Fibroblast of villous mesenchyme (primary cell): Measurements from ENCODE around the gene CFAP54. TPM values are rescaled to one million over a fixed set of nuclear protein-coding genes. Genes with fewer than 3 reads are reported as not detected.

Source experiments
- DNase-seq: peaks from one replicate; pipeline ENCODE4 v3.0.0-alpha.2; 2010; ENCODE audit warnings: low read depth
- H3K4me3 ChIP-seq: 2 replicates; pipeline ENCODE4 v1.5.1; 2011; ENCODE audit warnings: low read depth, mild to moderate bottlenecking, low read length
- total RNA-seq: library from RNA; depleted of rRNA; stranded (reverse); fragments of >200 nt; gene quantifications from 2 replicates; pipeline ENCODE4 v1.2.3, GENCODE V29; 2012
- TF ChIP-seq, protein P1 (sequence below): IDR thresholded peaks from 2 replicates; pipeline ENCODE4 v1.5.1; 2012; ENCODE audit warnings: low read depth, mild to moderate bottlenecking, low read length; ENCODE audit not compliant: insufficient read depth

The CFAP54 gene
- total RNA-seq, 1 donor, result 0.86 TPM

DNA sequence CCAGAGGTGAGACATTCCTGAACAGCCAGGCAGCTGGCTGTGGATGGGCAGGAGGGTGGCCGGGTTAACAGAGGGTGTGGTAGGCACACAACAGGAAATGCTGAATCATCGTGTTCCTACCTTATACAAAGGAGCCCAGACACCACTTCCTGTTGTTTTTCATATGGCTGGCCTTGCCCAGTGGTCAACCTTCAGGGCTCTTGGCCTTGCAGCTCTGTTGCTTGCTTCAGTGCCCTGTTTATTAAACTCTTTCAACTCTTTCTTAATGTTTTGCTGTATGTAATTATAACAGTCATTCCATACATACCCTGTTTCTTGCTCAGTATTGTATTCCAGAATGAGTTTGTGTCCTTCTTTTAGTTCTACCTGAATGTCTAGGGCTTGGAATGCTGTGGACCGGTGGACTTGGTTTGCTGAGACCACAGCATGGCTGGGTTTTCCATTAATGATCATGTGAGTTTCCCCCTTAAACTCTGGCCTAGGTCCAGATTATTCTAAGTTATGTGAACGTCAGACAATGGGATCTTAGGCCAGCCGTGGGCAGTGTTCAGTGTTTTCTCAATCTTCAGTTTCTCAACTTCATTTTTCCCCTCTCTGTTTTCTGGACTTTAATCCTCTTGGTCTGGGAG lies 11.9 kb downstream of the CFAP54 start:
- DNase-seq, result peak; percentile 79
- TF ChIP-seq, protein P1, sequence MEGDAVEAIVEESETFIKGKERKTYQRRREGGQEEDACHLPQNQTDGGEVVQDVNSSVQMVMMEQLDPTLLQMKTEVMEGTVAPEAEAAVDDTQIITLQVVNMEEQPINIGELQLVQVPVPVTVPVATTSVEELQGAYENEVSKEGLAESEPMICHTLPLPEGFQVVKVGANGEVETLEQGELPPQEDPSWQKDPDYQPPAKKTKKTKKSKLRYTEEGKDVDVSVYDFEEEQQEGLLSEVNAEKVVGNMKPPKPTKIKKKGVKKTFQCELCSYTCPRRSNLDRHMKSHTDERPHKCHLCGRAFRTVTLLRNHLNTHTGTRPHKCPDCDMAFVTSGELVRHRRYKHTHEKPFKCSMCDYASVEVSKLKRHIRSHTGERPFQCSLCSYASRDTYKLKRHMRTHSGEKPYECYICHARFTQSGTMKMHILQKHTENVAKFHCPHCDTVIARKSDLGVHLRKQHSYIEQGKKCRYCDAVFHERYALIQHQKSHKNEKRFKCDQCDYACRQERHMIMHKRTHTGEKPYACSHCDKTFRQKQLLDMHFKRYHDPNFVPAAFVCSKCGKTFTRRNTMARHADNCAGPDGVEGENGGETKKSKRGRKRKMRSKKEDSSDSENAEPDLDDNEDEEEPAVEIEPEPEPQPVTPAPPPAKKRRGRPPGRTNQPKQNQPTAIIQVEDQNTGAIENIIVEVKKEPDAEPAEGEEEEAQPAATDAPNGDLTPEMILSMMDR, result no peak
- H3K4me3 ChIP-seq, result no peak overlapping the region

DNA sequence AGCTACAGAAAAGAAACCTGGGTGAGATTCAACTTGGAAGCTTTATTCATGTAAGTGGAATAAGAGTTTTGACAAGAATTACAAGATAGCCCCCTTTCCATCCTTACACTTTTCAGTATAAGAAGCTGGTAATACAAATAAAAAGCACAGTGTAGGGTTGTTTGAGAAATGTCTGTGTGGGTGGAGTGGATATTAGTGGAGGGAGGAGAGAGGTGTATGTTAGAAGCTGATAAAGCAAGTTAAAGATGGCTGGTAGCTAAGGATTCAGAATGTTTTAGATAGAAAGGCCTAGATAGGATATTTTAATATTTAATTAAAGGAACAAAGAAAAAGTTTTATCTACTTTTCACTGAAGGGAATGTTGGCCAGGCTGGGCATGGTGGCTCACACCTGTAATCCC lies 12.5 kb downstream of the CFAP54 start:
- TF ChIP-seq, protein P1, result no peak
- DNase-seq, result no peak
- no peak overlapping the region for H3K4me3 ChIP-seq

DNA sequence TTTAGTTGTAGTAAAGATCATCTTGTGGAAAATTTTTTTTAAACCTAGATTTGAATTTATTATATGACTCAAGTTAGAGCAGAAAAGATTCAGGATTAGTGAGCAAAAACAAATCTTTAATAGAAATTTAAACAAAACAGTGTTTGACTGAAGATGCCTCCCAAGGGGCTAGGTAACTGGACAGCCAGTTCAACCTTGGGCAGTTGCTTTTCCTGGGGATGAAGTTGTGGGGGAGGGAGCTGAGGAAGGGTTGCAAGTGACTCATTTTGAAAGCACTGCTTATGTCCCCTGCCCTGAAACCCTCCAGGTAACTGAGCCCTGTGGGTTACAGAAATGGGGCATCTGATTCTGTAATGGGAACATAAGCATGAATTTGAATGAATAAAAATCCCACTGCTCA lies 13.1 kb downstream of the CFAP54 start:
- no peak for DNase-seq
- no peak overlapping the region for H3K4me3 ChIP-seq
- TF ChIP-seq, protein P1, result no peak

DNA sequence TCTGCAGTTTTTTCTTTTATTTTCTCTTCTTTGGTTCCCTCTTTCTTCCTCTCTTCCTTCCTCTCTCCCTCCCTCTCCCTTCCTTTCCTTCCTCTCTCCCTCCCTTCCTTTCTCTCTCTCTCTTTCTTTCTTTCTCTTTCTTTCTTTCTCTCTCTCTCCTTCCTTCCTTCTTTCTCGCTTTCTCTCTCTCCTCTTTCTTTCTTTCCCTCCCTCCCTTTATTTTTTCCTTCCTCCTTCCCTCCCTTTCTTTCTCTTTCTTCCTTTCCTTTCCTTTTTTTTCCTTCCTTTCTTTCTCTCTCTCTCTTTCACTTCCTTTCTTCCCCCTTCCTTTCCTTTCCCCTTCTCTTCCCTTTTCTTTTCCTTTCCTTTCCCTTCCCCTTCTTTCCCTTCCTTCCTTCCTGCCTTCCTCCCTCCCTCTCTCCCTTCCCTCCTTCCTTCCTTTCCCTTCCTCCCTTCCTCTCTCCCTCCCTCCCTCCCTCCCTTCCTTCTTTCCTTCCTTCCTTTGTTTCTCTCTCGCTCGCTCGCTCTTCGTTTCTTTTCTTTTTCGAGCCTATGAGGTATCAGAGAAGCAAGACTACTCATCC lies 13.7 kb downstream of the CFAP54 start:
- TF ChIP-seq, protein P1, result no peak
- no peak overlapping the region for H3K4me3 ChIP-seq
- DNase-seq, result no peak

DNA sequence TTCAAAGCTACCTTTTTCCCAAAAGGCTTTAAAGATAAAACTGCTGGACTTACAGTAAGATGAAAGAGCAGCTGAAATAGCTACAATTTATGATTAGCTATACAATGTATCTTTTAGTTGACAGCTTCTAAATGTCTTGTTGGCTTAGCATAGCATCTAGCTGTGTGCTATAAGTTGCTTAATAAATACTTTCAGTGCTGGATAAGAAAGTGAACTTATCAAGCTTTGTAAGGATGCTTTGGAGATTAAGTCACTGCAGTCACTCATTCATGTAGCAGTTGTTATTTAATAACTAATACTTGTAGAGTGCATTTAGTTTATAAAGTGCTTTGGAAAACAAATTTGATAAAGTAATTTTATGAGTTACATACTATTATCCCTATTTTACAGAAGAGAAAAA lies 14.6 kb downstream of the CFAP54 start:
- TF ChIP-seq, protein P1, result no peak
- H3K4me3 ChIP-seq, result no peak overlapping the region
- no peak for DNase-seq

DNA sequence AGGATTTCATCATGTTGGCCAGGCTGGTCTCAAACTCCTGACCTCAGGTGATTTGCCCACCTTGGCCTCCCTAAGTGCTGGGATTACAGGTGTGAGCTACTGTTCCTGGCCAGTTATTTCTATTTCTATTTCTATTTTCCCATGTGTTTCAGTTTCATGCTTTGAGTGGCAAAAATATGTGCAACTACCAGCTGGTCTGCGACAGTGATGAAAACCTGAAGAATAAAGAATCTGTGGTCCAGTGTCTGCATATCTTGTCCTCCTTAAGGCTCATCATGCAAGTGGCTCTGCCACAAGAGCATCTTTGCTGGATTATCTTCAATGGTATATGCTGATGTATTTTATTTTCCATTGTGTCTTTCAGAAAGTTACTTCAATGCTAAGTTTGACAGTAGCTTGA lies 17.4 kb downstream of the CFAP54 start:
- no peak overlapping the region for H3K4me3 ChIP-seq
- TF ChIP-seq, protein P1, result no peak
- DNase-seq, result no peak
